Measurements from ENCODE around the gene SERTAD3.
"Not testable (repeated sequence)": the region's sequence is repeated elsewhere in the genome, so short reads cannot be mapped to it uniquely, and the experiment has no call there.

The SERTAD3 gene

DNA sequence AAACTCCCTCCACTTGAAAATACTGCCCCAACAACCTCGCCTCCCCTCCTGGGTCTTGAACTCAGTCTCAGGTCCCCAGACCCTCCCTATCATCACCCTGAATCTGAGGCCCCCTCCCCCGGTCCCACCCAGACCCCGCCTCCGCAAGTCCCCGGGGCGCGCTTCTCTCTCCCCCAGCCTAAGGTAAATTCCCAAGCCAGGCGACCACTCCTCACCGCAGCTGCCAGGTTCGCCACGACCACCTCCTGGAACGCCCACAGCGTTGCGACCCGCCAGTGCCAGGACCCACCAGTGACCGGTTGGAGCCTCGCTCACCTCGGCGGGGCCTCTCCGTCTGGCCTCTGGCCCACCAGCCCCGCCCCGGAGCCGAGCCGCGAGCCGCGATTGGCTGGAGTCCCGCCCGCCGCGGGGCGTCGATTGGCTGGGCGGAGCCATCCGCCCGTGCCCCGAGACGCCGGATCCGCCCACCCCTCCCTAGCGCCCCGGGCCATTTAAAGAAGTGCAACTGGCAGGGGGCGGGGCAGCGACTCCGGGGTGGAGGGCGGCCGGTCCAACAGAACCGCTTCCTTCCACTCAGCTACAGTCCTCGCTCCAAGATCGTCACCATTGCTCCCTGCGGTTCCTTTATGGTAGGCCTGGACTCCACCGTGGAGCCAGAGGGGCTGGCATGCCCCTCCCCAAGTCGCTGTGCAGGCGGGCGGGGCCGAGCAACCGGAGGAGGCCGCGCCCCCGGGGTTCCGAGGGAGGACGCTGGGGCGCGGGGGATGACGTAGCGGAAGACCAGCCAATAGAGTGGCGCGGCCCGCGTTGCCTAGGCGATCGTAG lies at the start of gene SERTAD3:
Gene SERTAD3, minus strand, starts transcription at position 336 of the 825 bp plus-strand sequence. CDS start 2,255 bp downstream, outside the sequence.
- peak within 1 kb of the TSS; percentile 99 for H3K4me3 ChIP-seq (ENCODE audit: low read length)
- DNase-seq (ENCODE audit: low read depth): peak; percentile 74
- TF ChIP-seq, protein P1, sequence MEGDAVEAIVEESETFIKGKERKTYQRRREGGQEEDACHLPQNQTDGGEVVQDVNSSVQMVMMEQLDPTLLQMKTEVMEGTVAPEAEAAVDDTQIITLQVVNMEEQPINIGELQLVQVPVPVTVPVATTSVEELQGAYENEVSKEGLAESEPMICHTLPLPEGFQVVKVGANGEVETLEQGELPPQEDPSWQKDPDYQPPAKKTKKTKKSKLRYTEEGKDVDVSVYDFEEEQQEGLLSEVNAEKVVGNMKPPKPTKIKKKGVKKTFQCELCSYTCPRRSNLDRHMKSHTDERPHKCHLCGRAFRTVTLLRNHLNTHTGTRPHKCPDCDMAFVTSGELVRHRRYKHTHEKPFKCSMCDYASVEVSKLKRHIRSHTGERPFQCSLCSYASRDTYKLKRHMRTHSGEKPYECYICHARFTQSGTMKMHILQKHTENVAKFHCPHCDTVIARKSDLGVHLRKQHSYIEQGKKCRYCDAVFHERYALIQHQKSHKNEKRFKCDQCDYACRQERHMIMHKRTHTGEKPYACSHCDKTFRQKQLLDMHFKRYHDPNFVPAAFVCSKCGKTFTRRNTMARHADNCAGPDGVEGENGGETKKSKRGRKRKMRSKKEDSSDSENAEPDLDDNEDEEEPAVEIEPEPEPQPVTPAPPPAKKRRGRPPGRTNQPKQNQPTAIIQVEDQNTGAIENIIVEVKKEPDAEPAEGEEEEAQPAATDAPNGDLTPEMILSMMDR (conservative IDR thresholded peaks at IDR 0.05; ENCODE audit: low read depth, low read length): no peak

DNA sequence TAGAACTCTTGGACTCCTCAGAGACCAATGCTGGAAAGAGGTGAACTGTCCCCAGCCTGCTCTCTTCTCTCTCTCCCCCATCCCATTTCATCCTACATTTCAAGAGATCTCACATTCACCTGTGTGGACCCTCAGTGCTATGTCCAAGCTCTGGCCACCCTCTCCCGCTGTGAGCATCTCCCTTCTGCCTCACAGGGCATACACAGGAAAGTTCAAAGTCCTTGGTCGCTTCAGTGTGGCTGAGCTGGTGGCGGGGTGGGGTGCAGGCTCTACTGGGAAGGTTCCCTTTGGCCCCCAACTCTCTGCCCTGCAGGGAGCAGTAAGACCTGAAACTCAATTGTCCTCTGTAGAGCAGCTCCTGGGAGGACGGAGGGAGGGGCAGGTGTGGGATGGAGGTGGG lies 49.6 kb upstream of the SERTAD3 start:
- TF ChIP-seq, protein P1 (conservative IDR thresholded peaks at IDR 0.05; ENCODE audit: low read depth, low read length): no peak
- H3K4me3 ChIP-seq (ENCODE audit: low read length): no peak overlapping the region
- DNase-seq (ENCODE audit: low read depth): no peak

DNA sequence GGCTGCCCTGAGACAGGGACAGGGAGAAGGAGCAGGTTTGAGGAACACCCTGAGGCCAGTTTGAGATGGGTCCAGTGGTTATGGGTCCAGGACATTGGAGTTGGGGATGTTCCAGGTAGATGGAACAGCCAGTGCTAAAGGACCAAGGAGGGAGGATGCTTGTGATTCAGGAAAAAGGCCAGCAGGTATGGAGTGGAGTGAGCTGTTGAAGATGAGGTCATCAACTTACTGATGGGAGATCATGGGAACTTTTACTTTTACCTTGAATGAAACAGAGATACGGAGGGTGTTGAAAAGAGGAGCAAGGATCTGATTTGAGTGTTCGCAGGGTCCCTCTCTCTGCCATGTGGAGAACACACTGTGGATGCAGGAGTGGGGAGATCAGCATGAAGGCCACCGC lies 48.1 kb upstream of the SERTAD3 start:
- TF ChIP-seq, protein P1 (conservative IDR thresholded peaks at IDR 0.05; ENCODE audit: low read depth, low read length): no peak
- no peak for DNase-seq (ENCODE audit: low read depth)
- no peak overlapping the region for H3K4me3 ChIP-seq (ENCODE audit: low read length)

- no peak for DNase-seq (ENCODE audit: low read depth)
- TF ChIP-seq, protein P1 (conservative IDR thresholded peaks at IDR 0.05; ENCODE audit: low read depth, low read length): no peak
- no peak overlapping the region for H3K4me3 ChIP-seq (ENCODE audit: low read length)
These were observed 45.7 kb upstream of the SERTAD3 start for GRCh38 chr19:40489882-40490230.

- H3K4me3 ChIP-seq (ENCODE audit: low read length): no peak overlapping the region
- TF ChIP-seq, protein P1 (conservative IDR thresholded peaks at IDR 0.05; ENCODE audit: low read depth, low read length): no peak
- no peak for DNase-seq (ENCODE audit: low read depth)
These were observed 41.9 kb upstream of the SERTAD3 start for GRCh38 chr19:40486017-40486416.

- not testable (repeated sequence) for H3K4me3 ChIP-seq (ENCODE audit: low read length); DNase-seq (ENCODE audit: low read depth)
These were observed 31.9 kb upstream of the SERTAD3 start for GRCh38 chr19:40475878-40476644.

GRCh38 chr19:40474737-40475136 lies 30.6 kb upstream of the SERTAD3 start:
- TF ChIP-seq, protein P1 (conservative IDR thresholded peaks at IDR 0.05; ENCODE audit: low read depth, low read length): no peak
- DNase-seq (ENCODE audit: low read depth): no peak
- no peak overlapping the region for H3K4me3 ChIP-seq (ENCODE audit: low read length)

Data from retinal pigment epithelial cell (primary cell).